ENCODE measurements around the gene CD300LB.
"Not testable (repeated sequence)": the region's sequence is repeated elsewhere in the genome, so short reads cannot be mapped to it uniquely, and the experiment has no call there.

Gene CD300LB

DNA sequence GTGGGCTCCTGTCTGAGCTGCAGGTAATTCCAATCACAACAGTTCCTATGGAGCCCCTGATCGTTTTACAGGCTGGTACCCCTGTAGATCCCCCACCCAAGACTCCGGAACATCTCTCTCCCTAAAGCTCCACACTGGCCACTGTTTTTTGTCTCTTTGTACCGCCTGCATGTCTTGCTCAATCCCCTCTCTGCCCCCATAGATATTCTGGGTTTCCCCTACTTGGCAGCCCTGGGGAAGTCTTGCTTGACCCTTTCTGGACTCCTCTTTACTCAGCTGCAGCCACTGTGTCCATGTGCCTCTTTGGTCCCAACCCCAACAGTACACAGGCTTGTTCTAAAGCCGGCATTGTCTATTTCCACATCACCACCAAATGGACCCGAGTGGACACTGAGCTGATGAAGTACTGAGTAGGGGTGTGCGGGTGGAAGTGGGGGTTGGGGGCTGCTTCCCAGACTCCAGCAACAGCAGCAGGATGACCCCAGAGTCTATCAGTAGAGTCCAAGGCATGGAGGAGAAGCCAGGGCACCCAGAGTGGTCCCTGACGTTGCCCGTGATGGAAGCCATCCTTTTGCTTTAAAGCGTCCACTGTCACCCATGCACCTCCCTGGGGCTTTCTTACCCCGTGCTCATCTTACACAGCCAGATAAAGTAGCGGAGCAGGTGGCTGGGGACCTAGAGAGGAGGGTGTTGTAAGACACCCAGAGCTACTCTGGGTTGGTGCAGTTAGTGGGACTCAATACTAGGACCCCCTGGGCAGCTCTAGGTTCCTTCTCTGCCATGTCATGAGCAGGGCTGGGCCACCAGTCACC is 6.4 kb downstream of the CD300LB start:
- no peak for DNase-seq

DNA sequence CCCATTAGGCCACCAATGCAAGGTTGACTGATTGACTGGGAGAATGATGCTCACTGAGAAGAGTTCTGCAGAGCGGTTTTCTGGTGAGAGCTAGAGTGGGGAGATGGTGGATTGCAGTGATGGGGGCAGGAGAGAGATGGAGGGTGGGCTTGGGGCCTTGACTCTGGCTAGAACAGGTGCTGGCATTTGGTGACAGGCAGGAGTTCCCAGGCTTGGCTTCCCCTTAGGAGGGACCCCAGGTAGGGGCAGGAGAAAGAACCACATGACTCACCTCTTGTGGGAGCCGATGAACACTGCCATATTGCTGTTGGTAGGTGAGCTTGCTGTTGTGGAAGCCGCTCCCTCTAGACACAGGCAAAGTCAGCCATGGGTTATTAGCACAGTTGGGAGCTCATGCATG is 8.0 kb downstream of the CD300LB start:
- no peak for DNase-seq

DNA sequence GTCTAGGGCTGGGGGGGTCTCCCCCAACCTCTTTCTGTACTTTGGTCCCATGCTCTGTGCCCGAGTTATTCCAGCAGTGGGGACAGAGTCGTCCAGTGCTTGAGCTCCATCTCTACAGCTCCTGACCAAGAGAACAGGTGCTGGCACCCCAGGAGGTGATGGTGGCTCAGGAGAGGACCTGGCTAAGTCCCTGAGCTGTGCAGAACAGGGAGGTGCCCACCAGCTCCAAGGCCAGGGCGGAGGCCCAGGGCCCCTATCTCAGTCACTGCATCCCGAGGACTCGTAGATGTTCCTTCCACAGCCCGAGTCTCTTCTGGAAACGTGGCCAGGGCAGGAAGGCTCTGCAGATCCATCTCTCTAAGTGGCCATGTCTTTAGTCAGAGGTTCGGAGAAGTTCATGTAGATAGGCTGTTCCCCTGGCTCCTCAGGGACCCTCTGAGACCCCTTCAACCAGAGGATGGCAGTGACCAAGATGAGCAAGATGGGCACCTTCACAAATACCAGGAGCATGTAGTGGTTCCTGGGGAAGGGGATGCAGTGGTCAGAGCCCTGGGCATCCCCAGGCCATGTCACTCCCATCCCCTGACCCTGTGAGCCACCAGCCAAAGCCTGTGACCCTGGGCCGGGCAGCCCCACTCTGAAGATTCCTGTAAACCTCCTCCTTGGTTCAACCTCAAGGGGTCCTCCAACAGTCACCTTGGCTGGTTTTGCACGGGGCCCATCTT is 8.7 kb downstream of the CD300LB start:
- DNase-seq: no peak

DNA sequence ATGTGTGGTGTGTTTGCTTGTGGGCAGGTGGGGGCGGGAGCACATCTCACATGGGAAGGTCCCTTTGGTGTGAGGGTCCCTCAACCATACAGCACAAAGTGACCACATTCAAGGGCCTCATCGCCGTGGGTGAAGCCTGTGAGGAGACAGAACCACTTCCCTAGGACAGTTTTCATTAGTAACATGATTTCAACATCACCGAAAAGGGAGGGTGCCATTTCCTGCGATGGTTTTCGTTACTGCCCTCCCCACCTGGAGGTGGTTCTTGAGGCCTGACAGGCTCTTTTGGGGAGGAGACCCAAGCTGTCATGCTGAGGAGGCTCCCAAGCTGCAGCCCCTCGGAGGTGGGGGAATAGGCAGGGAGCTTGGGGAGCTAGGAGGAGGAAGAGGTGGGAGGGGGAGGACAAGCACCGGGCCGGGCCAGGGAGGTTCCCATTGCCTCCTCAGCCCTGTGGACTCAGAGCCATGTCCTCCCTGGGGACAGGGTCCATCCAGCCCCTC is 9.5 kb downstream of the CD300LB start:
- no peak for DNase-seq

DNA sequence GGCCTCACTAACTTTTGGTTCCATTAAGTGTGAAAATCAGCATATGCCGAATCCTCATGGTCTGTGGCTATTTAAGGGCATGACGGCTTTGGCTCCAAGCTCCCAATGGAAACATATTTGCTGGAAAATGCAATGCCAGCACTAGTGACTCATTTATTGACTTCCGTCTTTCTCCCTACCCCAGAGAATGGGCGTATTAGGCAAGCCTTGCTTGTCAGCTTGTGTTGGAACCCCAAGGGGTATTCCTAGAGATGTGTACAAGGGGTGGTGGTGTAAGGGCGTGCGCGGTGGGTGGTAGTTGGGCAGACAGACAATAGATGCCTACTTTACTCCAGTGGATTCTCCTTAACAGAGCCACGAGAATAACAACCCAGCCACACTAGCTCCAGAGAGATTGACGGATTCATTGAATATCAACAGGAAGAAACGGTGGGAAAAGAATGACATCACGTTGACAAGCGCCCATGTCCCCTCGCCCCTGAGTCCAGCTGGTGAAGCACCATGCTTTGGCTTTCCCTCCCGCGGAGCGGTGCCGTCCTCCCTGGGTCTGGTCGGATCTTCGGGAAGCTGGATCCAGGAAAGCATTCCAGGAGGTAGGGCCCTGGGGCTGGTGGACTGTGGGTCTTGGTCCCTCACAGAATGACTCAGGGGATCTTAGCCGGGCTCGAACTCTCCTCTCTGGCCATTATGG is 10.3 kb downstream of the CD300LB start:
- no peak for DNase-seq

DNA sequence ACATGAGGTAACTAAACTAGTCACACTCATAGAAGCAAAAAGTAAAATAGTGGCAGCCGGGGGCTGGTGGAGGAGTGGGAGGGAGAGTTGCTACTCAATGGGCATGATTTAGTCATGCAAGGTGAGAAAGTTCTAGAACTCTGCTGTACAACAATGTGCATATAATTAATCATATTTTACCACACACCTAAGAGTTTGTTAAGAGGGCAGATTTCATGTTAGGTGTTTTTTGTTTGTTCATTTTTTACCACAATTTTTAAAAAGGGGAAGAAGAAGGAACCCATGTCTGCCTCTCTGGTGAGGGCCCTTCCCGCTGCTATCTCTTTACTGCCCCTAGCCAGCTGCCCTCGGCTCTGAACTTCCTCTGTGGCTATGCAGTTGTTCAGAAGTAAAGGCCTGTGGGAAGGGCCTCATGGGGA is 11.2 kb downstream of the CD300LB start:
- DNase-seq: no peak

DNA sequence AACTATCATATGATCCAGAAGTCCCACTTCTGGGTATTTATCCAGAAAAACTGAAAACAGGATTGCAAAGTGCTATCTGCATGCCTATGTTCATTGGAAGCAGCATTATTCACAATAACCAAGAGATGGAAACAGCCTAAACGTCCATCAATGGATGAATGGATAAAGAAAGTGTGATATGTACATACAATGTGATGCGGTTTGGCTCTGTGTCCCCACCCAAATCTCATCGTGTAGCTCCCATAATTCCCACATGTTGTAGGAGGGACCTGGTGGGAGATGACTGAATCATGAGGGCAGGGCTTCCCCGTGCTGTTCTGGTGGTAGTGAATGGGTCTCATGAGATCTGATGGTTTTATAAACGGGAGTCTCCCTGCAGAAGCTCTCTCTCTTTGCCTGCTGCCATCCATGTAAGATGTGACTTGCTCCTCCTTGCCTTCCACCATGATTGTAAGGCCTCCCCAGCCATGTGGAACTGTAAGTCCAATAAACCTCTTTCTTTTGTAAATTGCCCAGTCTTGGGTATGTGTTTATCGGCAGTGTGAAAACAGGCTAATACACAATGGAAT is 12.8 kb downstream of the CD300LB start:
- not testable (repeated sequence) for DNase-seq

DNA sequence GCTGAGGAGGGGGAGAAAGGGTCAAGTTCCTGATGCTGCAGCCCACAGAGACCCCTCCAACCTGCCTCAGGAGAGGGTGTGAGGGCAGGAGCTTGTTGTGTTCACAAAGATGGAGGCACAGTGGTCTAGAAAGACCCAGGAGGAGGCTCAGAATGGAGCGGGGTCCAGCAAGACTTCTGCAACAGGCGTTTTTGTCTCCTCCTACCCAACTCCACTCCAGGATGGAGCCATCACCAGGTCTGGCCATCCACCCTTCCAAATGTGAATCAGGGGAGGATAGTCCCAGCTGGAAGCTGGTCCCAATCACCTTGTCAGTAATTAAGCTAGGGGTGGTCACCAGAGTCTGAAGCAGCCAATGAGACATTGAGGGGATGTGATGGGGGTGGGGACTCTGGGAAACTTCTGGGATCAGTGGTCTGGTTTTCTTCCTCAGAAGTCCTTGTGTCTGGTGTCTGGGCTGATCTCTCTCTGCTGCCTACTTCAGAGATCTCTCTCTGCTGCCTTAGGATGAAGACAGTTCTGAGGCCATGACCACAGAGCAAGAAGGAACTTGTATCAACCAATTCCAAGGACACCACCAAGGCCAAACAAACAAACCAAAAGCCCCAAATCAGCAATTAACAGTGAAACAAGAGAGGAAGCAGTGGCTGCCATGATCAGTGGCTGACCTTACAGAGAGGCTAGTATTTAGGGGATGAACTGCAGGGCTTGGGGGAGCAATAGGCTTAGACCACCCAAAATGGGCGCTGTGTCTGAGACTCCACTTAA is 14.5 kb downstream of the CD300LB start:
- DNase-seq: no peak

DNA sequence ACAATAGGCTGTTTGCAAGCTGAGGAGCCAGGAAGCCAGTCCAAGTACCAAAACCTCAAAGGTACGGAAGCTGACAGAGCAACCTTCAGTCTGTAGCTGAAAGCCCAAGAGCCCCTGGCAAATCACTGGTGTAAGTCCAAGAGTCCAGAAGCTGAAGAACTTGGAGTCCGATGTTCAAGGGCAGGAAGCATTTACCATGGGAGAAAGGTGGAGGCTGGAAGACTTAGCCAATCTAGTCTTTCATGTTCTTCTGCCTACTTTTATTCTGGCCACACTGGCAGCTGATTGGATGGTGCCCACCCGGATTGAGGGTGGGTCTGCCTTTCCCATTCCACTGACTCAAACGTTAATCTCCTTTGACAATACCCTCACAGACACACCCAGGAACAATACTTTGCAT is 15.3 kb downstream of the CD300LB start:
- DNase-seq: no peak

DNA sequence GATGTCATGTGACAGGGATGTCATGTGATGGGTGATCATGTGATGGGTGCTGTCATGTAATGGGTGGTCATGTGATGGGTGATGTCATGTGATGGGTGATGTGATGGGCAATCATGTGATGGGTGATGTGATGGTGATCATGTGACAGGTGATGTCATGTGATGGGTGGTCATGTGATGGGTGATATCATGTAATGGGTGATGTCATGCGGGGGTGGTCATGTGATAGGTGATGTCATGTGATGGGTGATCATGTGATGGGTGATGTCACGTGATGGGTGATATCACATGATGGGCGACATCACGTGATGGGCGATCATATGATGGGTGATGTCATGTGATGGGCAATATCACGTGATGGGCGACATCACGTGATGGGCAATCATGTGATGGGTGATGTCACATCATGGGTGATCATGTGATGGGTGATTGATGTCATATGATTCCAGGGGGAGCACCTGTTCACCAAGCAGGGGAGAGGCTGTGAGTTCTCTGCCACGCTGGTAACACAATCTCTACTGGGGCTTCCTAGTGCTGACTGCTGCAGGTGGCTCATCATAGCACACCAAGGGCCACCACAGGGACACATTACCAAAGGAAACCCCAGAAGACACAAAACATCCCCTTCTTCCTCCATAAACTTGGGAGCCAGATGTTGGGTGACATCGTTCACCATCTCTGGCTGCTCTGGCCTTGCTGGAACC is 16.5 kb downstream of the CD300LB start:
- DNase-seq: no peak

DNA sequence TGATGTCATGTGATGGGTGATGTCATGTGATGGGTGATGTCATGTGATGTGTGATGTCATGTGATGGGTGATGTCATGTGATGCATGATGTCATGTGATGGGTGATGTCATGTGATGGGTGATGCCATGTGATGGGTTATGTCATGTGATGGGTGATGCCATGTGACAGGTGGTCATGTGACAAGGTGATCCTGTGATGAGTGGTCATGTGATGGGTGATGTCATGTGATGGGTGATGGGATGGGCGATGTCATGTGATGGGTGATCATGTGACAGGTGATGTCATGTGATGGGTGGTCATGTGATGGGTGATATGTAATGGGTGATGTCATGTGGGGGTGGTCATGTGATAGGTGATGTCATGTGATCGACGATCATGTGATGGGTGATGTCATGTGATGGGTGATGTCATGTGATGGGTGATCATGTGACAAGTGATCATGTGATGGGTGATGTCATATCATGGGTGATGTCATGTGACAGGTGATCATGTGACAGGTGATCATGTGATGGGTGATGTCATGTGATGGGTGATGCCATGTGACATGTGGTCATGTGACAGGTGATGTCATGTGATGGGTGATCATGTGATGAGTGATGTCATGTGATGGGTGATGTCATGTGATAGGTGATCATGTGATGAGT is 17.2 kb downstream of the CD300LB start:
- DNase-seq: no peak

DNA sequence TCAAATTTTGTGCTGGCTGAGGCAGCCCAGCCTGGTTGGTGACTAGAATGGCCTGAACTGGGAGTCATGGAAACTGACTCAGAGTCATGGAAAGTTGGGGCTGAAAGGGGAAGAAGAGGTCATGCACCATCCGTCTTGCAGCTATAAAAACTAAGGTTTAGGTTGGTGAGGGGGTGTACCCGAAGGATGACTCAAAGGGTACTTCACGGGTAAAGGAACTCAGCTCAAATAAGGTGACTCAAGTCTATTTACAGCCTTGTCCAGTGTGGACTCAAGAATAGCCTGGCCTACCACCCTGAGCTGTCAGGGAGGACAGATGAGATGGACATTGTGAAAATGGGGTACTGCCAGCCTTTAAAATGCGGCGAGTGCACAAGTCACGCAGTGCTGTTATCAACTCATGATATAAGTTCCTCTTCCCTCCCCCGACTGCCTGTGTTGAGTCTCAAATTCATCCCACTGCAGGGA is 18.6 kb downstream of the CD300LB start:
- no peak for DNase-seq

DNA sequence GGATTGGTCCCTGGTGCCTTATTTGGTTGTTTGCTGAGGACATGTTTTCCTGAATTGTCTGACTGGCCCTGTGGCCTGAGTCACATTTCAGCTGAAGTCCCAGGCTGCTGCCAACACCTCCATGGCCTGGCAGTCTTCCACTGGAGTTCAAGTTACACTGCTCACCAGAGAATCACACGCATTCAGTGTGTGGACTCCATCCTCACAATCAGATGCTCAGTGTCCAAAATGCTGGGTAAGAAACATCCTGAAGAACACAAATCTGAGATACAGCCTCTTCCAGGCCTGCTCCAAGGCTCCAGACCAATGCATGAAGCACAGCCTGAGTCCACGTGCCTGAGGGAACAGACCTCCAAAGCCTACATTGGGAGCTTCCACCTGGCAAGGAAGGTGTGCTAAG is 19.2 kb downstream of the CD300LB start:
- DNase-seq: no peak

DNA sequence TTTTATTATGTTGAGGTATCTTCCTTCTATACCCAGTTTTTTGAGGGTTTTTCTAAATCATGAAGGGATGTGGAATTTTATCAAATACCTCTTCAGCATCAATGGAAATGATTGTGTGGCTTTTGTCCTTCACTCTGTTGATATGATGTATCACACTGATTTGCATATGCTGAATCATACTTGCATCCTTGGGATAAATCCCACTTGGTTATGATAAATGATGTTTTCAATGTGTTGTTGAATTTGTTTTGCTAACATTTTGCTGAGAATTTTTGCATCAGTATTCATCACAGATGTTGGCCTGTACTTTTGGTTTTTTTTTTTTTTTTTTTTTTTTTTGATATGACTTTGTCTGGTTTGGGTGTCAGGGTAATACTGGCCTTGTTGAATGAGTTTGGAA is 23.1 kb downstream of the CD300LB start:
- no peak for DNase-seq

DNA sequence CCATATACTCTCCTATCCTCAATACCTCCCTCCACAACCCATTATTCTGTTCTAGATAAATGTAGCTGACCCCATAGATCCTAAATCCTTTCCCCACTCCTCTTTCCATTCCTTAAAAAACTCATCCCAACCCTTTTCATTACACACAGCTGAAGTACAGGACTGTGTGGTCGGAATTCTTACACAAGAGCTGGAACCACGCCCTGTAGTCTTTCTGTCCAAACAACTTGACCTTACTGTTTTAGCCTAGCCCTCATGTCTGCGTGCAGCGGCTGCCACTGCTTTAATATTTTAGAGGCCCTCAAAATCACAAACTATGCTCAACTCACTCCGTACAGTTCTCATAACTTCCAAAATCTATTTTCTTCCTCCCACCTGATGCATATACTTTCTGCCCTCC is 27.3 kb downstream of the CD300LB start:
- DNase-seq: not testable (repeated sequence)

DNA sequence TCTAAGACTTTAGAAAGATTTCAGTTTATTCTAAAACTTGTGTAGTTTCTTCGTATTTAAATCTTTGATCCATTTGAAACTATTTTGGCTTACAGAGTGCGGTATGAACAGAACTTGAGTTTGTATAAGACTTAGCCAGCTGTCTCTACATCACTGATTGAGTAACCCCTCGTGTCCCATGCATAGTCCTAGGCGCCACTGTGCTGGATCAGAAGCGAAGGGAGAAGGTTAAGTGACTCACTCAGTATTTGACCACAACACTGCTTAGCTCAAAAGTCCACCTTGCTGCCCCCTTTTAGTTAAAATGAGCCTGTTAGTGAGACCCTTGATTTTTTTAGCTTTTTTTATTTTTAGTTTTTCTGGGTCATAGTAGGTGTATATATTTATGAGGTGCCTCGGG is 28.4 kb downstream of the CD300LB start:
- DNase-seq: no peak

DNA sequence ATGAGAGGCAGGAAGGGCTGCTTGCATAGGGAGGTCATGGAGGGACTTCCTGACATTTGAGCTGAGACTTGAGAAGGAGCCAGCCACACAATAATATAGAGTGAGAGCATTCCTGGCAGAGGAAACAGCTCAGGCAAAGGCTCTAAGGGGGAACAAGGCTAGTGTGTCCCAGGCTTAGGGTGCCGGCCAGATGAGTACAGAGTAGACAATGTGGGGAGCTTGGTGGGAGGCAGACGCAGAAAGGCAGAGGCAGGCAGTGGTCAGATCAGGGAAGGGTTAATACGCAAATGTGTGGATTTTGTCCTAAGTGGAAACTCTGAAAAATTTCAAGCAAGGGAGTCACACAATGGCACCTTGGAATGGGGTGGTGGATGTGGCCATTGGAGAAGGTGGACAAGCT is 31.3 kb downstream of the CD300LB start:
- DNase-seq: no peak

DNA sequence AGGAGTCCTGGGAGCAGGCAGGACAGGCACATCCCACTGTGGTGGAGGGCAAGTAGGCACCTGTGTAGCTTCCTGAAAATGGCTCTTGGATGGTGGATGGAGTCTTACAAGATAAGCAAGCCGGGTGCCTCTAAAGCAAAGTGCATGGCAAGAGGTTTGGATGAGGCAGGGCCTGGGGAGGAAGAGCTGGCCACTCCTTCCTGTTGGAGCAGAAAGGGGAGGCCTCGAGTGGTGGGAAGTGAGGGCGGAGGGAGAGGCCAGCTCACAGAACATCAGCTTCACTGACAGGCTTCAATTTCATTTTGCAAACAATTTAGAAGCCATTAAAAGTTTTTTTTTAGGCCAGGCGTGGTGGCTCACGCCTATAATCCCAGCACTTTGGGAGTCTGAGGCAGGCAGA is 33.8 kb downstream of the CD300LB start:
- no peak for DNase-seq

DNA sequence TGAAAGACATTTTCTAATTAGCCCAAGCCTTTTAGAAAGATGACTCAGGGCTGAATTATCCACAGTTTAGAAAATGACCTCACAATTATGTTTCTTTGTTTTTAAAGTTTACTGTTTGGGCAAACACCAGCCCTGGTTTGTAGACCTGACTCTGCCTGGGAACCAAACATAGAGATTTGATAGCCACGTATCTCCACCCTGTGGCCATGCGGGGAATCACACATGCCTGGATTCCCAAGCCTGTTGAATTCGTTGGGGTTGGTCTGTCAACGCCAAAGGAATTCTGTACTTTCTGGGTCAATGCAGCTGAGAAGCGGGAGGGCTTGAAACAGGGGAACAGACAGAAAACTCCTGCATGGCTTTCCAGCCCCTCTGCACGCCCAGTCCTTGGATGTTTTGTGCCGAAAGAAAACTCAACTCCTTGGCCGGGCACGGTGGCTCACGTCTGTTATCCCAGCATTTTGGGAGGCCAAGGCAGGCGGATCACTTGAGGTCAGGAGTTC is 37.9 kb downstream of the CD300LB start:
- peak; percentile 65 for DNase-seq

DNA sequence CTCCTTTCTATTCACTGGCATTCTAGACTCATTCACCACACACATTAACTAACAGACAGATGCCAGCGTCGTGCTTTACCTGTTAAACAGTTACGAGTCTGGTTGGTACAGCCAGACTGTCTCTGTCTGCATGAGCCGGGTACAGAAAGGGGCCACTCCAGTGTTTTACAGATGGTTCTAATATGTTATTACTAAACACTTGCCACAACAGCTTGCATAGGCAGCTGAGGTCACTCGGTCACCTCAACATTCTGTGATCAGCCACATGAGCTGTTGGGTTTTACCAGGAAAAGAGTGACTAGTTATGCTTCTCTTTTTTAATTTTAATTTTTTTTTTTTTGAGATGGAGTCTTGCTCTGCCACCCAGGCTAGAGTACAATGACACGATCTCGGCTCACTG is 39.6 kb downstream of the CD300LB start:
- DNase-seq: no peak

DNA sequence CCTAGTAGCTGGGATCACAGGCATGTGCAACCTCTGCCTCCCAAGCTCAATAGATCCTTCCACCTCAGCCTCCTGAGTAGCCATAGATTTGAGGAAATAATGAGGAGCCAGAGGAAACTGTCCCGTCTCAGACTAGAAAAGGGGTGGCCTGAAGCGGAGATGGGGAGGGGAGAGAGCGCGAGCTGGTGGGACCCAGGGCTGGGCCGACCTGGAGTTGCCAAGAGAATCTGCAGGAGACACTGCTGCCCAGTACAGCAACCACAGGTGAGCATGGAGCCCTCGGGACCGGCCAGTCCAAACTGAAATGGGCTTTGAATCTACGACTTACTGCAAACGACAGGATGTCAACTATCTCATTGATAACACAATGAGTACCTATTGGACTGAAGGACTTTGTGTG is 40.6 kb downstream of the CD300LB start:
- DNase-seq: no peak
